ENCODE data around the gene GCK.

Gene GCK

DNA sequence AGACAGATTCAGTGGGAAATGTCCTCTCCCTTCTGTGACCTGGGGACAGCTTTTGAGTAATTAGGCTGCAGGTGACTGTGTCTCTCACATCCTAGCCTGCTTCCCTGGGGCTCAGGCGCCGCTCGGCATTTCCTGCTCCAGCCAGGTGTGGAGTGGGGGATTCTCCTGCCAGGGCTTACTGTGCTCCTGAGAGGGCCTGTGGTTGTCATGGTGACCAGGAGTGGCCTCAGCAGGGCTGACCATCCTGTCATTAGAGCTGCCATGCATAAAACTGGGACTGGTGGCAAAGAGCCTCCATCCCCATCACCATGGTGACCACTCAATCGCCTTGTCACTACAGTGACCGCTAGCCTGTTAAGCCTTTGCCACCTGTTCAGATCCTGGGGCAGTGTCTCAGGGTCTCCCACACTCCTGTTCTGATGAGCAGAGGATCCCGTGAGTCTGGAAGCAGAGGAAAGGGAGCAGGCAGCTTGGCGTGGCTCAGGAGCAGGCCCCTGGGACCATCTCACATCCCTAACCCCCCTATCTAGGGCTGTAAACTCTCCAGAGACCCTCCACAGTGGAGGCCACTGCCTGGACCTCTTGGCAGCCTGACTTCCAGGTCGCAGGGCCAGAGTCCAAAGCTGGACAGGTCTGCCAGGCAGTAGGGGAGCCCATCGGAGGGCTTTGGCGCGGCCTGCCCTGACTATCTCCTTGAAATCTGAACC is at the start of gene GCK:
Gene GCK (minus strand): TSS at position 154 of the 707 bp plus-strand sequence. CDS start 486 bp downstream, outside the sequence.
- no peak for DNase-seq (ENCODE audit: low read depth)

GRCh38 chr7:44238116-44238695 is 49.0 kb upstream of the GCK start:
- DNase-seq (ENCODE audit: low read depth): no peak

DNA sequence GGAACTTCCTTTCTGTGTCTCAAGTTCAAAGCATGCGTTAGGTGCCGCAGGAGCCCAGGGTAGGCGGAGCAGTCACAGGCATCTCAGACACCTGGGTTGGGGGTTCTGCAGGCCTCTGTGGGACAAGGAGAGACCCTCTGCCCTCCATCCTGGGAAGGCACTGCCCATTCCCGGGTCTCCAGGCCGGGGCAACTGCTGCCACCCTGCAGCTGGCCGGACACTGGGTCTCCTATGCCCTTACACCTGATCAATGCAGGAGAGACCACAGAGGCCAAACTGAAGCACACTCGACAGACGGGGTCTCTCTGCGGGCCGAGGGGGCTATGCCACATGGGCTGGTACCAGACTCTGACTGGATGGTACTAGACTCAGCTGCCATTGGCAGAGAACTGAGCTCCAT is 48.5 kb upstream of the GCK start:
- no peak for DNase-seq (ENCODE audit: low read depth)

DNA sequence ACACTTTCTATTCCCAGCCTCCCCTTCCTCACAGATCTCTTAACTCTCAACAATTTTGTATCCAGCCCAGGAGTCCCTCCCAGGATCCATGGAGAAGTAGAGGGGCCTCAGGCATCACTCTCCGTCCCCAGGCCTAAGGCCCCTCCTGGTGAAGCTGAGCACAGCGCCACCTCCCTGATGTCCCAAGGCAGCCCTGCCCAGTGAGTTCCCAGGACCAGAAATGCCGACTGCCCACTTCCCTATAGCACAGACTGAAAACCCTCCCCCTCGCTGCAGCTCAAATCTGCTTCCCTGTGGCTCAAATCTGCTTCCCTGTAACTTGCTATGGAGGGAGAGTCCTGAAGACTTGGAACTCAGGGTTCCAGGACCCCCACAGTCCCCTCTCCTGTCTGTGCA is 47.1 kb upstream of the GCK start:
- DNase-seq (ENCODE audit: low read depth): no peak

GRCh38 chr7:44235582-44236332 is 46.5 kb upstream of the GCK start:
- DNase-seq (ENCODE audit: low read depth): no peak

DNA sequence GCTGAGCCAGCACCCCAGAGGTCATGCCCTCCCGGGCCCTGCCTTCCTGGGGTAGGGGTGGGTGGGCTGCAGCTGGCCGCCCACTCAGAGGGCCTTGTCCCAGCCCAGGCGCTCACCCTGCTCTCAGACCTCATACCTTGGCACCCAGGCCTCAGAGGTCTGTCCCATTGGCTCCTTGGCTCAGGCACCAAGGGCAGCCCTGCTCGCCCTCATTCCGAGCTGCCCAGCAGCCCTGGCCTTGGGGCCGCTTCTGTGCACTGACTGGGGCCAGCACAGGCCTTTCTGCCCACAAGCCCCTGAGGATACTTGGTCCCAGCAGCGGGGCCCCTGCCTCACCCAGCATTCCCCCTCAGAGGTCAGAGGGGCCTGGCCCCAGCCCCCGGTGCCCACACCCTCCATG is 45.8 kb upstream of the GCK start:
- no peak for DNase-seq (ENCODE audit: low read depth)

- no peak for DNase-seq (ENCODE audit: low read depth)
Observed at GRCh38 chr7:44232901-44233715, 43.9 kb upstream of the GCK start.

DNA sequence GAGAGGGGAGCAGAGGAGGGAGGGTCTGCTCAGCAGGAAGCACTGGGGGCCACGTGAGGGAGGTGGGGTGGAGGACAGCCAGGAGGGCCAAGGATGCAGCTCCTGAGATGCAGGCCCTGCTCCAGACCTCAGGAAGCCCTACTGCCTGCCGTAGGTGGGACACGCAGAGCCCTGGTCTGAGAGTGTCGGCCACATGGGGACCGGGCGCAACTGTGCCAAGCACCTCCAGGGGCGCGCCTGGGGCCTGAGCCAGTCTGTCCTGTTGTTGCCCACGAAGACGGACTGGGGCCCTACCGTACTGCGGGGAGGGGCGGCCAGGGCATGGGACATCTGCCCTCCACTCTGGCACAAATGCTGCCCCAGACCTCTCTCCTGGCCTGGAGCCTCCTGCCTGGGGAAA is 43.2 kb upstream of the GCK start:
- no peak for DNase-seq (ENCODE audit: low read depth)

GRCh38 chr7:44231088-44231487 is 41.8 kb upstream of the GCK start:
- no peak for DNase-seq (ENCODE audit: low read depth)

GRCh38 chr7:44230286-44230685 is 41.0 kb upstream of the GCK start:
- no peak for DNase-seq (ENCODE audit: low read depth)

DNA sequence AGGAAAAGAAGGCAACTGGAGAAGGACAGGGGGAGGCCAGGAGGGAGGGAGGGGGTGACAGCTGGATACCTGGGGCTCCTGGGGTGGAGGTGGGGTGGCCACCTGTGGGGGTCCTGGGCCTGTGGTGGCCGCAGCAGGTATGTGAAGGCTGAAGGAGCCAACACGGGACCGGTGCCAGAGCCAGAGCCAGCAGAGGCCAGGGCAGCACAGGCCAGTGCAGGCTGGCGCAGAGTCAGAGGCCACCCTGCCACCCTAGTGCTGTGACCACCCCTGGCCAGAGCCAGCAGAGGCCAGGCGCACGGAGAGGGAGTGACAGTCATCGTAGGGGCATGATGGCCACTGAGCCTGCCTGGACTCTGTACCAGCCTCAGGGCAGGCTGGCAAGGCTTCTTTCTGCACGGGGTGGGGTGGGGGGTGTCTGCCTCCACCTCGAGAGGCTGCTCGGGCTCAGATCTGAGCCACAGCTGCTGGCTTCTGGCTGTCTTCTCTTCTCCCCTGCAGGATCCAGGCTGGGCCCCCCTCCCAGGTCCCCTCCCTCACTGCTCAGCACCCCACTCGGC is 40.4 kb upstream of the GCK start:
- DNase-seq (ENCODE audit: low read depth): no peak

DNA sequence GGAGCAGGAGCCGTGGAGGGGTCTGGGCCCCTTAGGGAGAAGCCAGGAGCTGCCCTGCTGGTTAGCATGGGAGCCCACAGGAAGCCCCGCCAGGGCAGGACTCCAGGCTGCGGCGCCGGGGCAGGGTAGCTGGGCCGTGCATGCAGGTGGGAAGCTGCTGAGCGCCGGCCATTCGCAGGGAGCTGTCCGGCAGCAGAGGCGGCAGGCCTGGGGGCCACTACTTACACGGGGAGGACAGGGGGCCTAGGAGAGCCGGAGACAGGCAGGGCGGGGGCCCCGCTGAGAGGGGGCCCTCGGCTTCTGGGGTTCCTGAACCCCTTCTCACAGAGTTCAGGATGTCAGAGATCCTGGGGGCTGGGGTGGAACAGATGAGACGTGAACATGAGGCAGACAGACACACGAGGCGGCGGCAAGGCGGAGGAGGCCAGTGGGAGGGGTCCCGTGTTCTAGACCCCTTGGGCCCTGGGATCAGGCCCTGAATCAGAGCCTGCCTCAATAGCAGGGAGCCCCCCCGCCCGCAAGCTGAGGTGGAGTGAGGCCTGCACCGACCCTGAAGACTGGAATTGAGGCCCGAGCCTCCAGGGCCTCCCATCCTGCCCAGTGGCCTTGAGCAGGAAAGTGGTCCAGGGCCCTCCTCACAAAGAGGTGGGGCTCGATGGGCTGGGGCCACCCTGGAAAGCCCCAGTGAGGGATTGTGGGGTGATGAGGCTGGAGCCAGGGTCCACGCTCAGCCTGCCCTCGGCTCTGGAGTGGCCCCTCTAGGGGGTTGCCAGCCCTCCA is 39.5 kb upstream of the GCK start:
- DNase-seq (ENCODE audit: low read depth): no peak

- no peak for DNase-seq (ENCODE audit: low read depth)
Observed at GRCh38 chr7:44227911-44228310, 38.7 kb upstream of the GCK start.

GRCh38 chr7:44226396-44226753 is 37.1 kb upstream of the GCK start:
- no peak for DNase-seq (ENCODE audit: low read depth)

DNA sequence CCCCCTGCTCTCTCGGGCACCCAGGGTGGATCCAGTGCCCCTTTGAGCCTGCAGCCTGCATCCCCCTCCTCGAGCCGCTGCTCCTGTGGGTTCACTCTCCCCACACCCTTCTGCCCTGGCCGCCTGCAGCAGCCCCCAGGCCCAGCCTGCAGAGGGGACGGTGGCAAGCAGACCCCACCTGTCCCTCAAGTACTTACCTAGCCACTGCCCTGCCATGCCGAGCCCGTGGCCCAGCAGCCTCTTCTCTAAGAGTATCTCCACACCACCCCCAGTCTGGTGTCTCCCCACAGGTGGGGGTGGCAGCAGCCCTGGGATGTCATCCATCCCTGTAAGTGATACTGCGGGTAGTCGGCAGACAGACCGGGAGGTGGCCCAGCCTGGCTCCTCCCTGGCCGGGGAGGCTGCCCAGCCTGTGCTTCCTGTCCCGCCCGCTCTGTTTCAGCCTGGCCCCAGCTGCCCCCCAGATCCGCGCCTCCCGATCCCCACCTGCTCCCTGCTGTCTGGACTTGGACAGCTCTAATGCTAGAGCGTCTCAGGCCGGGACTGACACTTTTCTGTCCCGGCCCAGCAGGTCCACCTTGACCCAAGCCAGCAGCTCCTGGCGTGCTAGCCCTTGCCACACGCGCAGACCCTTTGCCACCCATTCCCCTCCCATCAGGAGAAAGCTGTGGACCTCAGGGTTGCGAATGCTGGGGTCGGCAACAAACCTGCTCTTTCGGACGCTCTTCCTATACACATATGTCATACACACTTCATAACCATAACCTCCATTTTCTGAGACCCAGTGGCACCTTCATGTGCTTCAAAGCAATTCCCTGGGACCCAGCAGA is 36.5 kb upstream of the GCK start:
- DNase-seq (ENCODE audit: low read depth): no peak

DNA sequence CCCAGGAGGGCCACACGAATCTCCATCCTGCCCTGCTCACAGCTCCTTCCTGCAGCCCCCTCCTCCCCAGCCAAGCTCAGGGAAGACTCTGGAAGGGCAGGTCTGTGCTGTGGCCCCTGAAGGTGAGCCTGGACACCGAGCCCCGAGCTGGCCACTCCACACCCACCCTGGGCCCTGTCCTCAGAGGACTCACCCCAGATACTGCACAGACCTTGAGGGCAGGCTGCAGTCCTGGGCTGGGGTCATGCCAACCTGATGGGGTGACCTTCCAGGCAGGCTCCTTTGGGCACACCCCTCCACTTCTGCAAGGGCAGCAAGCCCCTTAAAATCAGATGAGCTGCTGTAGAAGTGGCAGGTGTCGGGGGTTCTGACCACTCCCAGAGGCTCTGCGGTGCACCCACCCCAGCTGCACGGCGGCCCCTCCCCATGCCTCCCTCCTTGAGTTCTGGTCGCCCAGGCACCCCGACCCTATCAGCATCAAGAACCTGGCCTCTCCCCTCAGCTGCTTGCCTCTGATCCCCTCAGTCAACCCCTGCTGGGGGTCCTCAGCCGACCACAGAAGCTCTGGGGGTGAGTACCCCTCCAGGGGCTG is 35.8 kb upstream of the GCK start:
- no peak for DNase-seq (ENCODE audit: low read depth)

GRCh38 chr7:44224080-44224973 is 35.1 kb upstream of the GCK start:
- no peak for DNase-seq (ENCODE audit: low read depth)

GRCh38 chr7:44223362-44224079 is 34.3 kb upstream of the GCK start:
- DNase-seq (ENCODE audit: low read depth): no peak

Data from stromal cell of bone marrow (primary cell).